ENCODE measurements around the gene WDR62.

DNA sequence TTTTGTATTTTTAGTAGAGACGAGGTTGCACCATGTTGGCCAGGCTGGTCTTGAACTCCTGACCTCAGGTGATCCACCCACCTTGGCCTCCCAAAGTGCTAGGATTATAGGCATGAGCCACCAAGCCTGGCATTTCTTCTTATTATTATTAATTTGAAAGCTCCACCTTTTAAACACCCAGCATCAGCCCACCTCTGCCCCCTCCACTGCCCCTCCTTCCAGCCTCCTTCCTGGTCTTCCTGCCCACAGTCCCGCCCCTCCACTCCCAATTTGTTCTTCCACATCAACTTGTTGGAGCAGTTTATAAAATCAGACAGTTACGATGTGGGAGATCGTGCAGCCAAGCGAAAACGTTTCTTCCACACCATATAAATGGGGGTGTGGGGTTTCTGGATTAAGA is 14.2 kb upstream of the WDR62 start:
- TF ChIP-seq ESRRA (IDR thresholded peaks at IDR 0.05; ENCODE audit: low read length) (no peak), EP300 (IDR thresholded peaks at IDR 0.05; ENCODE audit: borderline replicate concordance in 1 of 2, control insufficient read depth in 1 of 2, low read depth in 2 of 2, low read length in 2 of 2) (no peak)
